ENCODE data around the gene CDK5. TPM values are rescaled to one million over a fixed set of nuclear protein-coding genes. Genes with fewer than 3 reads are reported as not detected.

Gene CDK5
- total and polyA plus RNA-seq, 10 of the 15 experiments (the other 5 are each of a cell fraction or from before 2014, with no cell fraction given), result 1.5 to 33.4 (median 21.6) TPM

GRCh38 chr7:151015967-151016366, 41.7 kb downstream of the CDK5 start:
- ChIA-PET POLR2A (no interaction called here), SMC1A (ENCODE audit: uncharacterized antibody, unreplicated experiment) (no interaction called here), RAD21 (ENCODE audit: unreplicated experiment) (no interaction called here), CTCF (no interaction called here)
- in situ Hi-C loops (cut with MboI), result no loop called here
- no peak overlapping the region for H2AFZ ChIP-seq (ENCODE audit: control insufficient read depth, low read depth, low read length)
- no peak for ATAC-seq
- no peaks in the 10 kb centered on the region for H3K9me3 ChIP-seq (replicated peaks; ENCODE audit: control insufficient read depth, insufficient read depth, low read length)
- H3K27ac ChIP-seq (ENCODE audit: control insufficient read depth, insufficient read depth), result no peak overlapping the region
- intact Hi-C loops (cut with micrococcal nuclease; ENCODE audit: unreplicated experiment), result no loop called here
- peaks cover 9% of the 10 kb centered on the region for H3K4me1 ChIP-seq (ENCODE audit: control insufficient read depth, insufficient read depth, low read length)
- peaks cover 8 to 10% of the 10 kb centered on the region in 2 experiments; a peak in 3 of 4 replicates for H3K27me3 ChIP-seq (replicated peaks in 1 of 2; ENCODE audit: control insufficient read depth in 2 of 2, insufficient read depth in 2 of 2, low read length in 1 of 2)
- WGBS (ENCODE audit: insufficient coverage, insufficient replicate concordance, low lambda C conversion rate, missing lambda C conversion rate), result 40% methylated on average over 5 of the region's 5 CpGs
- no peaks in the 10 kb centered on the region for H3K79me2 ChIP-seq (ENCODE audit: control insufficient read depth, insufficient read depth, low read length)
- no peak overlapping the region for H3K4me2 ChIP-seq (ENCODE audit: control insufficient read depth, insufficient read depth)
- FAIRE-seq, result no peak
- TF ChIP-seq BCL11A (IDR thresholded peaks at IDR 0.05; ENCODE audit: low read depth, low read length), result no peak
- TF ChIP-seq CHD1 (IDR thresholded peaks at IDR 0.05; ENCODE audit: low read depth, low read length), result no peak
- TF ChIP-seq MEF2B (IDR thresholded peaks at IDR 0.05; ENCODE audit: partially characterized antibody, poor library complexity, severe bottlenecking), result no peak
- TF ChIP-seq CEBPB (IDR thresholded peaks at IDR 0.05; ENCODE audit: borderline replicate concordance in 1 of 2, low read depth in 2 of 2, low read length in 2 of 2), result no peak
- H3K9ac ChIP-seq (ENCODE audit: control insufficient read depth, insufficient read depth, low read length), result no peak overlapping the region
- H3K36me3 ChIP-seq (ENCODE audit: control insufficient read depth in 2 of 2, insufficient read depth in 2 of 2, low read length in 1 of 2), result no peaks in the 10 kb centered on the region
- DNase-seq (ENCODE audit: low read depth, low spot score), result no peak
- no peaks in the 10 kb centered on the region for H4K20me1 ChIP-seq (ENCODE audit: control insufficient read depth, insufficient read depth)
- no peak overlapping the region for H3K4me3 ChIP-seq
- no TSS peak for BruUV-seq (replicated peaks)

GRCh38 chr7:151014950-151015349, 42.7 kb downstream of the CDK5 start:
- peaks cover 6 to 7% of the 10 kb centered on the region in 2 experiments; a peak in 3 of 4 replicates for H3K27me3 ChIP-seq (replicated peaks in 1 of 2; ENCODE audit: control insufficient read depth in 2 of 2, insufficient read depth in 2 of 2, low read length in 1 of 2)
- intact Hi-C loops (cut with micrococcal nuclease; ENCODE audit: unreplicated experiment) (loop anchor here (5.0 kb wide), 1 partner anchor 97 kb away; no protein-coding TSS in a partner anchor), in situ Hi-C loops (cut with MboI) (no loop called here)
- ATAC-seq (no peak), FAIRE-seq (no peak), DNase-seq (ENCODE audit: low read depth, low spot score) (no peak)
- H3K4me2 ChIP-seq (ENCODE audit: control insufficient read depth, insufficient read depth), result no peak overlapping the region
- peaks cover 9% of the 10 kb centered on the region for H3K4me1 ChIP-seq (ENCODE audit: control insufficient read depth, insufficient read depth, low read length)
- no peaks in the 10 kb centered on the region for H4K20me1 ChIP-seq (ENCODE audit: control insufficient read depth, insufficient read depth)
- WGBS (ENCODE audit: insufficient coverage, insufficient replicate concordance, low lambda C conversion rate, missing lambda C conversion rate), result 41% methylated on average over 8 of the region's 8 CpGs
- H3K4me3 ChIP-seq, result no peak overlapping the region
- ChIA-PET CTCF (interaction anchor here (1.3 kb wide), 1 partner anchor 96 kb away, joined by 3 read pairs; no protein-coding TSS in a partner anchor), SMC1A (ENCODE audit: uncharacterized antibody, unreplicated experiment) (no interaction called here), POLR2A (no interaction called here), RAD21 (ENCODE audit: unreplicated experiment) (no interaction called here)
- BruUV-seq (replicated peaks), result no TSS peak
- H3K36me3 ChIP-seq (ENCODE audit: control insufficient read depth in 2 of 2, insufficient read depth in 2 of 2, low read length in 1 of 2), result no peaks in the 10 kb centered on the region
- no peak overlapping the region for H3K9ac ChIP-seq (ENCODE audit: control insufficient read depth, insufficient read depth, low read length)
- no peaks in the 10 kb centered on the region for H3K79me2 ChIP-seq (ENCODE audit: control insufficient read depth, insufficient read depth, low read length)
- no peak overlapping the region for H3K27ac ChIP-seq (ENCODE audit: control insufficient read depth, insufficient read depth)
- H2AFZ ChIP-seq (ENCODE audit: control insufficient read depth, low read depth, low read length), result no peak overlapping the region
- no peaks in the 10 kb centered on the region for H3K9me3 ChIP-seq (replicated peaks; ENCODE audit: control insufficient read depth, insufficient read depth, low read length)
- TF ChIP-seq MTA2 (IDR thresholded peaks at IDR 0.05; ENCODE audit: low read depth) (no peak), BRCA1 (IDR thresholded peaks at IDR 0.05; ENCODE audit: low read depth, low read length) (no peak), HCFC1 (IDR thresholded peaks at IDR 0.05; ENCODE audit: low read length) (no peak), SPI1 (IDR thresholded peaks at IDR 0.05; ENCODE audit: borderline replicate concordance, insufficient read depth, low read depth, low read length) (no peak), KDM1A (IDR thresholded peaks at IDR 0.05; ENCODE audit: borderline replicate concordance) (no peak), KAT2A (conservative IDR thresholded peaks at IDR 0.05; ENCODE audit: control insufficient read depth, low read depth, low read length) (no peak), REST (IDR thresholded peaks at IDR 0.05; ENCODE audit: low read depth, low read length) (no peak), E4F1 (IDR thresholded peaks at IDR 0.05; ENCODE audit: borderline replicate concordance, partially characterized antibody) (no peak), RUNX3 (IDR thresholded peaks at IDR 0.05; ENCODE audit: low read length) (no peak)
